Measurements from ENCODE around the gene DARS2.

GRCh38 chr1:173789841-173790240 is 34.6 kb upstream of the DARS2 start:
- no peak for TF ChIP-seq CTCF (IDR thresholded peaks at IDR 0.05)
- TF ChIP-seq EZH2 (IDR thresholded peaks at IDR 0.05; ENCODE audit: borderline replicate concordance, insufficient read depth, low read depth, low read length, poor library complexity, severe bottlenecking): no peak

All from B cell (primary cell).